ENCODE data around the gene RNASEH2B.

RNASEH2B gene

DNA sequence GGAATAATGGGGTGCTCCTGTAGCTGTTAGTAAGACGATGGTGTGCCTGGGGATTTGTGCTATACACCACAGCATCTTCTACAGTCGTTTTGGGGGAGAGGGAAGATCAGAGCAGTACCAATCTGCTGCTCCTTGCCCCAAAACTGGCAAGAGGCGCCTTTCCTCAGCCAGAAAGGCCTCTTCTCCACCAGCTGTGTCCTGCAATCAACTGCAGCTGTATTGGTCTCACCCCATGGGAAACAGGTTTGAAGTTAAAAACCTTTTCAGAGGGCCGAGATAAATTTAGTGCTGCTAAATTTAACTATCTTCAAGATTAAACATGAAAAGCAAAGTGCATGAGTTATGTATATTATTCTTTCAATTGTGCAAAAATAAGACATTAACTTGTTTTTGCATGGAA is 1.2 kb upstream of the RNASEH2B start:
- DNase-seq = no peak

DNA sequence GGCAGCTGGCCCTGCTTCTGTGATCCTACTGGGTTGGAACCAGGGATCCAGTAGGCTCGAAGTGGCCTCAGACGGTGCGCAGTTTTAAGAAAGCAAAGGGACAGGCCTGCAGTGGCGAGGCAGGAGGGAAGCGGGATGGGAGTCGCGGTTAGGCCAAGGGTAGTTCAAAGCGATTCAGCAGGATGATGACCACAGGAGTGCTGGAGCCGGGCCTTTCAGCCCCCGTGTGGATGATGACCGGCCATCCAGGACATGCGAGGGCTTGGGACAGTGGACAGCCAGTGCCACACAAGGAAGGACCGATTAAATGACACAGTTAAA is 854 bp downstream of the RNASEH2B start:
- no peak for DNase-seq

DNA sequence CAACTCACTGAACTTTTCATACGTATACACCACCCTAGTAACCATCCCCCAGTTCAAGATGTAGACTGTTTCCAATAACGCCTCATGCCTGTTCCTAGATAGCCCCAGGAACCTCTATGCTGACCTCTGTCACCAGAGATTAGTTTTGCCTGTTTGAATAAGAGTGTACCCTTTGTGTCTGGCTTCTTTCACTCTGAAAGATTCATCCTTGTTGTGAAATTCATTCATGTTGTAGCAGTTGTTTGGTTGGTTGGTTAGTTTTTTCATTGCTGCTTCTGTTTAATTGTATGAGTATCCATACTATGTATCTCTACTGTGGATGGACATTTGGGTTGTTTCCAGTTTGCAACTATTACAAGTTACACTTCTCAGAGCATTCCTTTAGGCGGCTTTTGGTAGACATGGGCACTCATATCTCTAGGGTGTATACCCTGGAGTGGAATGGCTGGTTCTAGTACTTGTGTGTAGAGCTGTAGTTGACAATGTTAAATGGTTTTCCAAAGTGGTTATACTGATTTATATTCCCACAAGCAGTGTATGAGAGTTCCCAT is 1.6 kb downstream of the RNASEH2B start:
- no peak for DNase-seq

DNA sequence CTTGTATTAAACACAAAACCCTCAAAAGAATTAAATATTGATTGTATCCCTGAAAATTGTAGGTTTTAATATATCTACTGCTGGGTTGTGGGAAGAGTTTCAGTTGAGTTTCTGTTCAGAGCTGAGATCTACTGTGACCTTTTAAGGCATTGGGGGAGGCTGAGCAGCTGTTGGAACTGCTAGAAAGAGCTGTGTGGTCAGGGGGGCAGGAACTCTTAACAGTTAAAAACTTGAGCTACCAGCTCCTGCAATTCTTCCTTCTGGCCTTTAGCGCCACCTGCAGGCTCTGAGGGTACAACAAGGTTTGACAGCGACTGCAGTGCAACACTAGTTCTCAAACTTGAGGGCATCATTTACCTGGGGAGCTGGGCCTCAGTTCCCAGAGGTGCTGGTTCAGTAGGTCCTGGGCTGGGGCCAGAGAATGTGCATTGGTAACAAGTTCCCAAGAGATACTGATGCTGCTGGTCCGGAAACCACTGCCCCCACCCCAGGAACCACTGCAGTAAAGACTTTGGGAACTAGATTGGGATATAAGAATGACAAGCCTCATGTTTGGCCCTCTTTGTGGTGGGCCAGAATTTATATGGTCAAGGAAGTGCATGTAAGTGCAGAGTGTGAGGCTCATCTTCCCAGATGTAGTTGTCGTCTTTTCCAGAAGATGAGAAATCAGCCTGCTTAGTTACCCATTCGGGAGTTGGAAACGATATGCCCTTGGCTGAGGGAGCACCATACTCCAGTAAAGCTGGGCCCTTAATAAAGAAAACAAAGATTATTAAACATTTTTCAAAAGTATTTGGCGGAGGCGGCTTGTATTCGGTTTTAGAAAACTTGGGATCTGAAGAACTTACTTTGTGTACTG is 2.6 kb downstream of the RNASEH2B start:
- peak; percentile 92 for DNase-seq

DNA sequence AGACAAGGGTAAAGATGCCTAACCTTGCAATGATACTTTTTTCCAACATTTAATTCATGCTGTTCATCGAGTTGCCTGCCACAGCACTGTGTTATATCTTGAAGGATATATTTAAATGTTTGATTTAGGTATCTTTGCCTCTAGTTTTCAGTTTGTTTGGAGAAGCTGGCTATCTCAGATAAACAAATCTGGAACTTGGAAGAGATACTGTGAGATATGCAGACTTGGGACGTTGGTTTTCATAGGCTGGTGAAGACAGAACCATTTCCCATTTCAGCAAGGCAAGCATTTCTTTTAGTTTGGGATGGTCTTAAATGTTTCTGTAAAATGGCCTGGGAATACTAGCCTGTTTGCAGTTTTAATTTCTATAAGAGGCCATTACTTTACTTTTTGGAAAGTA is 3.3 kb downstream of the RNASEH2B start:
- no peak for DNase-seq

DNA sequence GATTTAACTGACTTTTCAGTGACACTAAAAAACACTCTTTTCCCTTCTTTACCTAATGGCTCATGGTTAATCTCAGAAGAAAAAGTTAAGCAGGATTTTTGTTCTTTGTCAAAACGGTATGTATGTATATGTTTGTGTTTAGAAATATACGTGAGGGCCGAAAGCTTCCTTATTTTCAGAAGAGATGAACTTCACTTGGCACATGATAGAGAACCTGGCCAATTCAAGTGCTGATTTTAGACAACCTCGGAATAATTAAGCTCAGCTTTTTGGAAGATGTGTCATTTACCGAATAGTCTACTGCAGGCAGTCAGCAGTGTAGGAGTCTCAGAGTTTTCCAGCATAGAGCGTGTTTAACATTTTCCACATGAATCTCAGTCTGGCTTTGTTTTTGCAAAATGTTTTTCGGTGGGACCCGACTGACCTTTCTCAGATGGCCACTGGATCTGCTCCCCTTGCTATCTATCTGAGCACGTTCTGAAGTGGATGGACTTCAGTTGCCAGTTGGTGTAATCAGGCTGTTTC is 4.6 kb downstream of the RNASEH2B start:
- DNase-seq = no peak

DNA sequence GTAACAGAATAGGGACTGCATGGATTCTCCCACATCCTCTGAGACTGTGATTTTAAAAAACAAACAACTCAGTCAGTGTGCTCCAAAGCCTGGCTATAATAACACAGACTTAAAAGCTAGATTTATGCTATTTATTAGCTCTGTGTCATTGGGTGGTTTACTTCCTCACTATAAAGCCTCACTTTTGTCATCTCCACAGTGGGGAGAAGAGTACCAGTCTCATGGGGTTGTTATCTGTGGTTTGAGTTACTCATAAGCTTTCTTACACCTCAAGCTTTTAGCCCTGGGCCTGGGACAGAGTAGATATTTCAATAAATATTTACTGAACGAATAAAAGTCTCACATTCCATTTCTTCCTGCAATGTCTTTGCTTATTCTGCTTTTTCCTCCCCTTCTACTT is 5.3 kb downstream of the RNASEH2B start:
- DNase-seq = no peak

DNA sequence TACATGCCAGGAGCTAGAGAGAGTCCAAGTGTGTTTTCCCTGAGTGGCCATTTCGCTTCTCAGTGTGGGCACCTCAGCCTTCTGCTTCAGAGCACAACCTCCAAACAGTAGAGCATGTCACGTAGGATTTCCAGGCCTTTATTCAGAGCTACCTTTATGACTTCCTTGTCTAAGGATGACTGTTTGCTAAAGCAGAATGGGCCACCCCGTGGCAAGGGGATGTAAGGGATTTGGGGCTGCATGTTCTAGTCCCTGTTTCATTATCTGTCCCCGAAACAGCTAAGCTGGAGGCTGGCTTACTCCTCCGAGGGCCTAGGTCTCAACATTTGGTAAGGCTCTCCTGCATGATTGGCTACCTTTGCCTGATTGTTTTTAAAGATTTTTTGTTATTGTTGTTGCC is 6.0 kb downstream of the RNASEH2B start:
- no peak for DNase-seq

DNA sequence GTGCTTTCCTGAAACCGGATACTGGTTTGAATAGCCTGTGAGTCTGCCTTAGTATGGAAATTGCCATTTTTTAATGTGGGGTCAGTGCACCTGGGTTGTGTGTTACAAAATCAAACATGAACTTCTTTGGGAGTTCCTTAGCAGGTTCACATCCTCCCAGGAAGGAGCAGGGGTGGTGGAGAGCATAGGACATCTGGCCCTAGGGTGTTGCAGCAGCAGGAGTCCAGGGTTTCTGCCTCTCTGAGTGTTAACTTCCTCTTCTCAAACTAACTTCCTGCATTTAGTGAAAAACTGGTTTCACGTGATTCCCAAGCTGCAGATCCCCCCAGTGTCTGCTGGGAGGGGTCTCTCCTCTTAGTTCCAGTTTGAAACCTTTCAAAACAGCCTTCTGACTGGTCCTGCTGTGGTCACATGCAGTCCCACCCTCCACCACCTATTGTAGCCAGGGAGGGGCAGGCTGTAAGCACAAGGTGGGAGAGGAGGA is 7.2 kb downstream of the RNASEH2B start:
- no peak for DNase-seq

DNA sequence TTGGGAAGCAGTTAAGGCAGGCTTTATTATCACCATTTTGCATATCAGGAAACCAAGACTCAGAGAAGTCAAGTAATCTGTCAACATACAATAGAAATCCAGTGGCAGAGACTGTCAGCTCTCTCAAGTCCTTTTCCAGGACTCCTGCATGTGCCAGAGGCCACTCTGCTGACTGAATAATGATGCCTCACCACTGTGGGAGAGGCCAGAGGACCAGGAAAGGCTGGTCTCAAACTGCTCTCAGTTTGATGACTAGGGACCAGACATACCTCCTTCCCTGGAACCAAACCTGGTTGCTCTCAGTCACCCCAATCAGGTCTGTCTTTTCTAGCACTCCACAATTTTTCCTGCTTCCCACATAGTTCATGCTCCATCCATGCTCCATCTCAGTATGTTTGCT is 8.0 kb downstream of the RNASEH2B start:
- DNase-seq = no peak

DNA sequence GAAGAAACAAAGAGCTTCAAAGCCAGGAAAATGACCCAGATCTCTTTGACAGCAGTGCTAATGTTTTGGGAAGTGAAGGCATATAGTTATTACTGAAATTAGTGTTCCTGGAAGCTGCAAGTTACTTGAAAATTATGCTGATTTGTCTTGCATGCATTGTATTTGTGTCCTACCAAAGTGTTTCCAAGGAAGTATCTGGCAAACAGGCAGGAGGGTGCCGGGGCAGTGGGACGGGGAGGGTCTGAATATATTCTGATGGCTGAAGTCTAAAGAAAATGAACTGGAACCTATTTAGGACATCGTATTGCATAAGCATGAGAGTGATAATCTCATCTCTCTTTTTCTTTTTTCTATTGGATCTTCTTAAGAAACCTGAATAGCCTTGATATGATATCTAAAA is 9.0 kb downstream of the RNASEH2B start:
- DNase-seq = no peak

DNA sequence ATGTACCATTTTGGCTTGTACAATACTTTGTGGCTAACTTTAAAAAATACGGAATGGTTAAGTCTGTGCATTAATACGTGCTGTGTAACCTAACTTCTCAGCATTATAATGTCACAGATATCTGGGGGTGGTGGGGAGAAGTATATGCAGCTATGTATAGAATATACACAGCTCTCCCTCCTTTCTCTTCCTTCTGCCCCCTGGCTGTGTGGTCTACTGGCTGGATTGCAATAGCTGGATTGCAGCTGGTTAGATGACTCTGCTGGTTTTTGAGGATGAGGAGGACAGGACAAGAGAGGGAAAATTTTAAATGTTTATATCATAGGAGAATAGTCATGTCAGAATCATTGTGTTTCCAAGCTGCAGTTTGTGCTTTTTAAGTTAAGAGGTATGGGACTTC is 9.7 kb downstream of the RNASEH2B start:
- DNase-seq = no peak

DNA sequence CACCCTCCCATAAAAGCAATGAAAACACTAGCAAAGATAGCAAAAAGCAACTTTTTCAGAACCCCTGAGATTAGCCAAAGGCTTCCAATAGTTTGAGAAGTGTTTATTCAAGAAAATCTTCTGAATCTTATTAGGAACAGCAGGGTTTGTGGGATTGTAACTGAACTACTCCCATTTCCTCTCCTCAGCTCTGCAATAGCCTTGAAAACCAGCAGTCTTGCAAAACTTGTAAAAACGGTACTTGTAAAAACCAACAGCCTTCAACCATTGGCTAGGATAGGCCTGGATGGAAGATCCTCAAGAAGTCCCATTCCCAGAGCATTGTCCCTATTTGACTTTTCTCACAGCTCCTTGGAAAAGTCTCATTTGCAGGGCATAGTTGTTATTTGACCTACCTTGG is 12.1 kb downstream of the RNASEH2B start:
- no peak for DNase-seq

DNA sequence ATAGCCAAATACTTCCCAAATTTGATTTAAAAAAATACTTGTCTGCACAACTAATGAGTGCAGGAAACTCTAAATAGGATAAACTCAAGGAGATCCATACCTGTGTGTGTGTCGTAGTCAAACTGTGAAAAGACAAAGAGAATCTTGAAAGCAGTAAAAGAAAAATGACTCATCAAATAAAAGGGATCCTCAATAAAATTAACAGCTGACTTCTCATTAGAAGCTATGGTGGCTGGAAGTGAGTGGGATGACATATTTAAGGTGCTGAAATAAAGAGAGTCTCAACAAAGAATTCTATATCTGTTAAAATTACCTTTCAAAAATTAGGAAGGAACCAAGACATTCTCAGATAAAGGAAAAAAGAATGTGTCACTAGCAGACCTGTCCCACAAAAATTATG is 13.7 kb downstream of the RNASEH2B start:
- DNase-seq = no peak

DNA sequence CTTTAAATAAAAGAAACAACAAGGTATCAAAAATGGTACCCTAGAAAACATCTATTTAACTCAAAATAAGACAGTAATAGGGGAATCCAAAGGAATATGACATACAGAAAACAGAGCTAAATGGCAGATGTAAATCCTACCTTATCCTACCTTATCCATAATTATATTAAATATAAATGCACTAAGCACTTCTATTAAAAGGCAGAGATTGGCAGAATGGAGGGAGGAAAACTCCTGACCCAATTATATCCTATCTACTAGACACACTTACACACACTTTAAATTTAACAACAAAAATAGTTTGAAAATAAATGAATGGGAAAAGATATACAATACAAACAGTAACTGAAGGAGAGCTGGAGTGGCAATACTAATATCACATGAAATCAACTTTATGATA is 14.4 kb downstream of the RNASEH2B start:
- no peak for DNase-seq

DNA sequence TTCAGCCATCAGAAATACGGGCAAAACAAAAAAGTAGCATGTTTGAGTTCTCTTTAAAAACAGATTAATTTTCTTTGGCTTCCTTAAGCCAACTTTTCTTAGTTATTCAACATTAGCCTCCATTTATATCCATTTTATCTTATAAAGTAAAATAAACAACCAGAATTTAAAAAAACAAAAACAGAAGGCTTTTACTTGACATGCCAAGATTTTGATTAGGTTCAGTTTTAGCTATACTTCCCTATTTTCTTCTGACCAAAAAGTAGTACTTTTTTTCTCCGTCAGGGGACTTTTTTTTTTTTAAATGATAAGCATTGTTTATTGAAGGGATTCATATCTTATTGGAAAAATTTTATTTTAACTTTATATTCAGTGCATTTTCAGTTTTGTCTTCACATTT is 18.1 kb downstream of the RNASEH2B start:
- no peak for DNase-seq

DNA sequence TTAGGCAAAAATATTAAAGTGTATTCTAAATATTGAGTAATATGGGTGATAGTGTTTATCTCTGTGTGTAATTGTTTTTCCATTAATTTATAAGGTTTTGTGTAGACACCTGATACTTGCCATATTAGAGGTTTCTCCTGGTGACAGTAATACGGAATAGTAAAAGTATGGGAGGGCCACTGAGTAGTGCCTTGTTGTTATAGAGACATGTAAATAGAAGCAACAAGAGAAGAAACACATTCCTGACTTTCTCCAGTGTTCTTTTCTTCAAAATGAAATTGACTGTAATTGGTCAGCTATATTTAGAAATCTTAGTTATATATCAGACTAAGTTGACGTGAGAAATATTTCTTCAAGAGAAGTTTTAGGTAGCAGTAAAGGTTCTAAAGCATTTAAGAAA is 18.5 kb downstream of the RNASEH2B start:
- DNase-seq = no peak

DNA sequence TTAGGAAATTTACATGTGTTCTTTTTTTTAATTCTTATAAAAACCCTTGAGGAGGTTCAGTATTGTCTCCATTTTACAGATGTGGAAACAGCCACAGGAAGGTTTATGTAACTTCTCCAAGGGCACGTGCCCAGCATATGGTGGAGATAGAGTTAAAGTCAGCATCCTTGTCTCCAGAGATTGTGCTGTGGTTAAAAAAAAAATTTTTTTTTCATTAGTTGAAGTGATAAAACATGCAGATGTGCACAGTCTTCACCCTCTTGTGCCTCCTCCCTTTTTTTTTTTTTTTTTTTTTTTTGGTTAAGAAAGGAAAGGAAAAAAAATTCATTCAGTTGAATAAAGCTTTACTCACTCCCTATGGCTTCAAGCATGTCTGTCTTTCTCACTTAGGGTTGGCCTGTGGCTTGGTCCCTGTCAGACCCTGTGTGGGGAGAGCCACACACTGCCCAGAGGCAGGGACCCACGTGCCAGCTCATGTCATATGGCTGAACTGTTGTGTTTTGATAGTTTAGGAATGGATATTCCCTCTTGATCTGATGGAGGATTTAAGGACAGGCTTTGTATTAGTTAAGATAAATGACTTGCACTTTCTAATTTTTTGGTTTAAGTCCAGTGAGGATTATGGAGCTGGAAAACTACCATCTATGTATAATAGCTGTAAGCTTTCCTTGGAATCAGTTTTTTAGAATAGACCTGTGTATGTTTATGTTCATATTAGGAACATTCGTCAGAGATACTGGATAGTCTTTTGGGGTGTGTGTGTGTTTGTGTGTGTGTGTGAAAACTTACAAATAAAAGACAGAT is 19.3 kb downstream of the RNASEH2B start:
- DNase-seq = no peak

DNA sequence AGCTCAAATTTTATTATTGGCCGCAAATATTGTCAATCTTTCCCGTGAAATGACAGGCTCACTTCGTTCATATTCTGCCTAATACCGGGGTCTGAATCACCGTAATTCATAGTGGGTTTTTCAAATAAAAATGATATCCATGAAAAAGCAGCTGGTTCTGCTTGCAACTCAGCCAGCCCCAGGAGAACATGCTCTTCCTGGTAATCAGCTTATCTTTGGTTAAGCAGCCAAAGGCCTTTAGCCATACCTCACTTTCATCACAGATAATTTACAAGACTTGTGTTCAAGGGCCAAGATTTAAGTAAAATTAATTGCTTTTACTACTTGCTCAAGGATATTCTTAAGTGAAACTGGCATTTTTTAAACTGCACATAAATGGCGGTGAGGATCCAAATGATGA is 22.5 kb downstream of the RNASEH2B start:
- no peak for DNase-seq

DNA sequence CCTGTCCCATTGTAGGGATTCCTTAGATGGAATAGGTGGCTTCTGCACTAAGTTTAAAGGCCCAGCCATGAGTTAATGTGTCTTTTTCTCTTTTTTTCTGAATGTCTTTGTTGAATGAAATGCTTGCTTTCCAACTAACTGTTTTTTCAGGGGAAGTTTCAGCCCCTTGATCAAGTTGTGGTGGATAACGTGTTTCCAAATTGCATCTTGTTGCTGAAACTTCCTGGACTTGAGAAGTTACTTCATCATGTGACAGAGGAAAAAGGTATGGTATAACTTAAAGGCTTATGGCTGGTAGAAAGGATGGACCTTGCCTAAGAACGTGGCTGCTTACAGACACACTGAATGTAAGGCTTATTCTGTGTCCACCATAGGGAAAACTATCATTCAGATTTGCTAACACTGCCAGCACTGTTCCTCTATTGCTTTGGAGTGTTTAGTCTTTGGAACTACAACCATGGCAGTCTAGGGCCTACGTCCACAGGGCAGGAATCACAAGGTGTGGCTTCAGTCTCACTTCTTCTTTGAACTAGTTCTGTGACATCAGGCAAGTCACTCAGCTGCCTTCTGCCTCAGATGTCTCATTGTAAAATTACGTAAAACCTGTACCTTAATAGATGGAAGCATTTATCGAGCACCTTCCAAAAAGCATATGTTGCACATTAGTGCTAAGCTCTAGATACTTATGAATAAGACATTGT is 25.3 kb downstream of the RNASEH2B start:
- DNase-seq = no peak

DNA sequence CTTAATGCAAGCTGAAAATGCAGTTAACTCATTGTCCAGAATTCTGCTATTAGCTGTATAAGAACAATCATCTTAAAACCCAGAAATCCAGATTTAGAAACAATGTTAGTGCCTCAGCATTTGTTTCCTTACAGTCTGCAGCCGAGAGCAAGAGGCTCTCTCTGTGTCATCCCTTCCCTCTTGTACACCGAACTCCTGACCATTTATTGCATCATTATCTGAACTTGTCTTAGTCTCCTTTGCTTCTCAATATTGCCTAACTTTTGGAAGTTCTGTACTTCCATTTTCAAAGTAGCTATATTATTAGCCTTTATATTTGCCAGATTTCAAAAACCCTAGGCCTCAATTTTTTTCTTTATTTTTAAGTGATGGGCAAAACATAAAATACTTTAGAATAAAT is 27.1 kb downstream of the RNASEH2B start:
- DNase-seq = no peak

DNA sequence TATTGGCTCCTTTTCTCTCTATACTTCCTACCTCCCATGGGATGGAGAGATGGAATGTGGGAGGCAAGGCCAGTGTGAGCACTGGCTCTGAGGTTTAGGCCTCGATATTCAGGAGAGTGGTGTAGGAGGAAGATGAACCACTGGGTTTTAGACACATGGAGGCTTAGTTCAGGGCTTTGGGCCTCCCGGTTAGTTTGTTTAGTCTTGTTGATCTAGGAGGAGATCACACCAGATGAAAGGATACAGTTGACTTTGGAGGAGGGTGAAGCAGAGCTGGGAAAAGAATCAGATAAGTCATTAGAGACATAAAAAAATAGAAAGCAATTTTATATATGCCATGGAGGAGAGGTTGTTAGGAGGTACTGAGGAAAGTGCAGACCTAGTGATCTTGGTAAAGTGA is 30.9 kb downstream of the RNASEH2B start:
- DNase-seq = no peak

DNA sequence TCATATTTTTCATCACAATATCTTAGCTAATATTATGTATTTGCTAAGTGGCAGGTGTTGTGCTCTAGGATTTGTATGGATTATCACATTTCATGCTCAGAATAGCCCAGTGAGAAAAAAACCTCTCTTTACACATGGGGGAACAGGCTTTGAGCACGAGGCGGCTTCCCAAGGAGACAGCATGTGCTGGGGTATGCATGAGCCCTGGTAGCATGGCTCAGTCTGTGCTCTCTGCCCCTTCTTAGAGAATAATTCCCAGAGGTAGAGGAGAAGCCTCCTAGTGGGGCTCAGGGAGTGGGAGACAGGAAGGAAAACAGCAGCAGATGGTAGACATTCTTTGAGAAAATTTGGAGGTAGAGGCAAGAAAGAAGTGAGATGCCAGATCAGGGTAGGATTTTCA is 31.6 kb downstream of the RNASEH2B start:
- no peak for DNase-seq

Data from activated CD4-positive, alpha-beta T cell treated with anti-CD3 and anti-CD28 coated beads, Interleukin-2, amount 50 U/mL, for 1 hour (primary cell).